Measurements from ENCODE around the gene CYBRD1. TPM values are rescaled to one million over a fixed set of nuclear protein-coding genes. Genes with fewer than 3 reads are reported as not detected.

The CYBRD1 gene
- total RNA-seq, 3 donors from 2014 or later (not counting 1 experiment from before 2014, with no cell fraction given), result 13.6 to 28.7 (median 16.4) TPM

GRCh38 chr2:171547720-171548119, 25.4 kb downstream of the CYBRD1 start:
- Mint-ChIP-seq H3K36me3 (no peaks in the 10 kb centered on the region), H3K4me1 (peaks cover 8 to 15% of the 10 kb centered on the region in 2 donors), H3K4me3 (no peak overlapping the region), H3K27me3 (ENCODE audit: low read depth in 2 of 2) (no peaks in the 10 kb centered on the region), H3K9me3 (no peaks in the 10 kb centered on the region), H3K27ac (no peak overlapping the region)
- Histone ChIP-seq H3K9me3 (ENCODE audit: control insufficient read depth, insufficient read depth, low read length) (no peaks in the 10 kb centered on the region), H3K4me3 (ENCODE audit: low read length) (no peak overlapping the region), H3K27me3 (ENCODE audit: control insufficient read depth, insufficient read depth, low read length) (no peaks in the 10 kb centered on the region), H3K4me1 (ENCODE audit: control insufficient read depth, insufficient read depth, low read length) (peaks cover 3% of the 10 kb centered on the region), H3K27ac (ENCODE audit: low read length) (no peak overlapping the region), H3K36me3 (ENCODE audit: control insufficient read depth, insufficient read depth, low read length) (no peaks in the 10 kb centered on the region)
- TF ChIP-seq CTCF (IDR thresholded peaks at IDR 0.05), result no peak
- intact Hi-C loops (cut with micrococcal nuclease), result no loop called here
- no peak for DNase-seq
- no peak for ATAC-seq
- 91% methylated on average over 1 of the region's 2 CpGs for WGBS (ENCODE audit: insufficient coverage)

- Mint-ChIP-seq H3K9me3 (no peaks in the 10 kb centered on the region), H3K27ac (no peak overlapping the region)
Observed at GRCh38 chr2:171550613-171551012, 28.3 kb downstream of the CYBRD1 start.

GRCh38 chr2:171551836-171552235, 29.6 kb downstream of the CYBRD1 start:
- DNase-seq (no peak), ATAC-seq (no peak)
- Histone ChIP-seq H3K4me3 (ENCODE audit: low read length) (no peak overlapping the region), H3K27ac (ENCODE audit: low read length) (no peak overlapping the region), H3K36me3 (ENCODE audit: control insufficient read depth, insufficient read depth, low read length) (peaks cover 3% of the 10 kb centered on the region), H3K9me3 (ENCODE audit: control insufficient read depth, insufficient read depth, low read length) (no peaks in the 10 kb centered on the region), H3K4me1 (ENCODE audit: control insufficient read depth, insufficient read depth, low read length) (no peaks in the 10 kb centered on the region), H3K27me3 (ENCODE audit: control insufficient read depth, insufficient read depth, low read length) (no peaks in the 10 kb centered on the region)
- H3K4me3 Mint-ChIP-seq, result no peak overlapping the region
- H3K27ac Mint-ChIP-seq, result no peak overlapping the region
- H3K9me3 Mint-ChIP-seq, result no peaks in the 10 kb centered on the region
- TF ChIP-seq CTCF (IDR thresholded peaks at IDR 0.05), result no peak
- peaks cover 2 to 10% of the 10 kb centered on the region in 2 donors for H3K4me1 Mint-ChIP-seq
- H3K36me3 Mint-ChIP-seq, result no peaks in the 10 kb centered on the region
- intact Hi-C loops (cut with micrococcal nuclease), result no loop called here
- no peaks in the 10 kb centered on the region for H3K27me3 Mint-ChIP-seq (ENCODE audit: low read depth in 2 of 2)

More at GRCh38 chr2:171550613-171551012, 28.3 kb downstream of the CYBRD1 start:
- no peaks in the 10 kb centered on the region for H3K9me3 ChIP-seq (ENCODE audit: control insufficient read depth, insufficient read depth, low read length)
- ATAC-seq, result no peak
- no peak overlapping the region for H3K4me3 ChIP-seq (ENCODE audit: low read length)
- Mint-ChIP-seq H3K27me3 (ENCODE audit: low read depth in 2 of 2) (no peaks in the 10 kb centered on the region), H3K4me3 (no peak overlapping the region), H3K36me3 (no peaks in the 10 kb centered on the region), H3K4me1 (peaks cover 8 to 15% of the 10 kb centered on the region in 2 donors)
- H3K4me1 ChIP-seq (ENCODE audit: control insufficient read depth, insufficient read depth, low read length), result peaks cover 3% of the 10 kb centered on the region
- intact Hi-C loops (cut with micrococcal nuclease), result no loop called here
- DNase-seq, result no peak
- TF ChIP-seq CTCF (IDR thresholded peaks at IDR 0.05), result no peak
- no peak overlapping the region for H3K27ac ChIP-seq (ENCODE audit: low read length)
- H3K27me3 ChIP-seq (ENCODE audit: control insufficient read depth, insufficient read depth, low read length), result no peaks in the 10 kb centered on the region
- no peaks in the 10 kb centered on the region for H3K36me3 ChIP-seq (ENCODE audit: control insufficient read depth, insufficient read depth, low read length)

- 83% methylated on average over 2 of the region's 2 CpGs for WGBS (ENCODE audit: insufficient coverage)
- no peak for ATAC-seq
- no peak for DNase-seq
- H3K4me1 Mint-ChIP-seq, result no peaks in the 10 kb centered on the region
- no peak overlapping the region for H3K4me3 ChIP-seq (ENCODE audit: low read length)
- H3K36me3 ChIP-seq (ENCODE audit: control insufficient read depth, insufficient read depth, low read length), result peaks cover 3% of the 10 kb centered on the region
- H3K9me3 Mint-ChIP-seq, result no peaks in the 10 kb centered on the region
- H3K4me3 Mint-ChIP-seq, result no peak overlapping the region
- intact Hi-C loops (cut with micrococcal nuclease), result no loop called here
- H3K9me3 ChIP-seq (ENCODE audit: control insufficient read depth, insufficient read depth, low read length), result no peaks in the 10 kb centered on the region
- no peaks in the 10 kb centered on the region for H3K27me3 Mint-ChIP-seq (ENCODE audit: low read depth in 2 of 2)
- TF ChIP-seq CTCF (IDR thresholded peaks at IDR 0.05), result no peak
- no peaks in the 10 kb centered on the region for H3K4me1 ChIP-seq (ENCODE audit: control insufficient read depth, insufficient read depth, low read length)
- H3K36me3 Mint-ChIP-seq, result no peaks in the 10 kb centered on the region
- H3K27me3 ChIP-seq (ENCODE audit: control insufficient read depth, insufficient read depth, low read length), result no peaks in the 10 kb centered on the region
- no peak overlapping the region for H3K27ac Mint-ChIP-seq
- no peak overlapping the region for H3K27ac ChIP-seq (ENCODE audit: low read length)
Observed at GRCh38 chr2:171553236-171553635, 31.0 kb downstream of the CYBRD1 start.
